Measurements from ENCODE around the gene NUTM1.
A peak's percentile ranks its signal among the peaks of the same experiment; 100 is the strongest.

NUTM1 gene

DNA sequence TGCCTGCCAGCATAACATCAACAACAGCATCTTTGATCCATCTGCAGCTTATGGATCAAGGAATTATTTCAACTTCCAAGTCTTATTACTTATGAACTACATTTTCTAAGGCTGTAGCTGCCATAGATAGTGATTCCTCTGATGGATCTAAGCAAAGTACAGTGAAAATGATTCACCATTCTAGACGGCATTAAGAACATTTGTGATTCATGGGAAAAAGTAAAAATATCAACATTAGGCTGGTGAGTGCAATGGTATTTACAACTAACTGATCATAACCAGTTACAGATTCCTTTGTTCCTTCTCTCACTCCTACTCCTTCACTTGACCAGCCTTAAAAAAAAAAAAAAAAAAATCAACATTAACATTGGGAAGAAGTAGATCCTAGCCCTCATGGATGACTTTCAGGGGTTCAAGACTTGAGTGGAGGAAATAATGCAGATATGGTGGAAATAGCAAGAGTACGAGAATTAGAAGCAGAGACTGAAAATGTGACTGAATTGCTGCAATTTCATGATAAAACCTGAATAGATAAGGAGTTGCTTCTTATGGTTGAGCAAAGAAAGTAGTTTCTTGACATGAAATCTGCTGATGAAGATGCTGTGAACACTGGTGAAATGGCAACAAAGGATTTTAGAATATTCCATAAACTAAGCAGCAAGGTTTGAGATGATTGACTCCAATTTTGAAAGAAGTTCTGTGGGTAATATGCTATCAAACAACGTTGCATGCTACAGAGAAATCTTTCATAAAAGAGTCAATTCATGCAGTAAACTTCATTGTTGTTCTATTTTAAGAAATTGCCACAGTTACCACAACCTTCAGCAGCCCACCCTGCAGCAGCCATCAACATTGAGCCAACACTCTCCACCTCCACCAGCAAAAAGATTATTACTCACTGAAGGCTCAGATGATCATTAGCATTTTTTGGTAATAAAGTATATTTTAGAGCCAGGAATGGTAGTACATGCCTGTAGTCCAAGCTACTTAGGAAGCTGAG is 28.3 kb upstream of the NUTM1 start:
- DNase-seq (ENCODE audit: low read depth) = no peak
- TF ChIP-seq, protein P1, sequence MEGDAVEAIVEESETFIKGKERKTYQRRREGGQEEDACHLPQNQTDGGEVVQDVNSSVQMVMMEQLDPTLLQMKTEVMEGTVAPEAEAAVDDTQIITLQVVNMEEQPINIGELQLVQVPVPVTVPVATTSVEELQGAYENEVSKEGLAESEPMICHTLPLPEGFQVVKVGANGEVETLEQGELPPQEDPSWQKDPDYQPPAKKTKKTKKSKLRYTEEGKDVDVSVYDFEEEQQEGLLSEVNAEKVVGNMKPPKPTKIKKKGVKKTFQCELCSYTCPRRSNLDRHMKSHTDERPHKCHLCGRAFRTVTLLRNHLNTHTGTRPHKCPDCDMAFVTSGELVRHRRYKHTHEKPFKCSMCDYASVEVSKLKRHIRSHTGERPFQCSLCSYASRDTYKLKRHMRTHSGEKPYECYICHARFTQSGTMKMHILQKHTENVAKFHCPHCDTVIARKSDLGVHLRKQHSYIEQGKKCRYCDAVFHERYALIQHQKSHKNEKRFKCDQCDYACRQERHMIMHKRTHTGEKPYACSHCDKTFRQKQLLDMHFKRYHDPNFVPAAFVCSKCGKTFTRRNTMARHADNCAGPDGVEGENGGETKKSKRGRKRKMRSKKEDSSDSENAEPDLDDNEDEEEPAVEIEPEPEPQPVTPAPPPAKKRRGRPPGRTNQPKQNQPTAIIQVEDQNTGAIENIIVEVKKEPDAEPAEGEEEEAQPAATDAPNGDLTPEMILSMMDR (conservative IDR thresholded peaks at IDR 0.05; ENCODE audit: low read depth, low read length) = no peak
- H3K4me3 ChIP-seq (ENCODE audit: low read depth, low read length) = no peak overlapping the region

DNA sequence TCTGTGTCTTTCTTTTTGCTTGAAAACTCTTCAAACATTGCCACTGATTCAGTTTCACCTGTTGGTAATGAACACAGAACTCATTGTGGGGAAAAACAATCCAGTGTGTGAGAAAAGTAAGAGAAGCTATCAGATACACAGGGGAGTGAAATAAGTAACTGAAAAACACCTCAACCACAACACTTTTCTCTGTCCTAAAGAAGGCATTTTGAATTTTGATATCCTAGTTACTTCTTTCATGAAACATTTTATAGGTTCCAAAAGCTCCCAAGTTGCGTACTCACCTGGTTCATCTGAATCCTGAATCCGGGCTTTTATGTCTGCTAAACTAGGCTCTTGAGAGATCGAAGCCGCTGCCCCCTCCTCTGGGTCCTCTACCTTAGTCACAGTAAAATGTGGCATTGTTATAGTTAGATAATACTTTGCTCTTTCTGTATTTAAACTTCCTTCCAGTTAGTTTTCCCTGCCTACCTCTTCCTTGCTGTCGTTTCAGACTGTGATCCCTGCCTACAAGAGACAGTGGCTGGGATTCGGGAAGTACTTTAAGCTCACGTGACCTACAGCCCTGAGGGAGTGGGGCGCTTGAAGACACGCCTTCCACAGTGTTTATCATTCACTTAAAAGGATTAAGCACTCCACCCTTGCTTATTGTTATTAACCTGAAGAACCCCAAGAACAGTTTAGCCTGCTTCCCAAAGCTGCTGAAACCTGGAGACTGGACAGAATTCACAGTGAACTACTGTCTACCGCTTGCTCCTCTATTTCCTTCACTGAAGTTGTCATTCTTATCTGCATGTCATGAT is 24.6 kb upstream of the NUTM1 start:
- TF ChIP-seq, protein P1 (conservative IDR thresholded peaks at IDR 0.05; ENCODE audit: low read depth, low read length) = no peak
- peak; percentile 74 for DNase-seq (ENCODE audit: low read depth)
- H3K4me3 ChIP-seq (ENCODE audit: low read depth, low read length) = peak overlapping the region; percentile 66

DNA sequence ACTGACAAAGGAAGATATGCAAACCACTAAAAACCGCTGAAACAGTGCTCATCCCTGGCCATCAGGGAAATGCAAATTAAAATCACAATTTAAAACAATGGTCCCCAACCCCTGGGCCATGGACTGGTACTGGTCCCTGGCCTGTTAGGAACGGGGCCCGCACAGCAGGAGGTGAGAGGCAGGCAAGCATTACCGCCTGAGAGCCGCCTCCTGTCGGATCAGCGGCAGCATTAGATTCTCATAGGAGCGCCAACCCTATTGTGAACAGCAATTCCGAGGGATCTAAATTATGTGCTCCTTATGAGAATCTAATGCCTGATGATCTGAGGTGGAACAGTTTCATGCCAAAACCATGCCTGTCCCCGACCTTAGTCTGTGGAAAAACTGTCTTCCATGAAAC is 19.9 kb upstream of the NUTM1 start:
- no peak overlapping the region for H3K4me3 ChIP-seq (ENCODE audit: low read depth, low read length)
- DNase-seq (ENCODE audit: low read depth) = no peak
- TF ChIP-seq, protein P1 (conservative IDR thresholded peaks at IDR 0.05; ENCODE audit: low read depth, low read length) = no peak

DNA sequence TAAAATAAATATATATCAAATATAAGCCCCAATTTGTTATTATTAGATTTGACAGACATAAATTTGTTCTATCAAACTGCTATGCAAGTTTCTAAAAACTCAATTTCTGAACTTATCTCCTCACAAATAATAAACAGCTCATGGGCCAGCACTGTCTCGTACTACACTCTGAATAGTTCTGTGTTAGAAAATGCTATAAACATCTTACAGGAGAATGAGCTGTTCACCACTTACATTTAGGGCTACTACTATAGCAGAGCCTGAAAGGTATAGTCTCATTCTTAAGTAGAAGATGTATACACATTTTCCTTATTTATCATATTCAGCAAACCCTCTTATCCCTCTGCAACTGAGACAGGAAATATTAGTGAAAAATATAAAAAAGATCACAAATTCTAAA is 18.2 kb upstream of the NUTM1 start:
- TF ChIP-seq, protein P1 (conservative IDR thresholded peaks at IDR 0.05; ENCODE audit: low read depth, low read length) = no peak
- H3K4me3 ChIP-seq (ENCODE audit: low read depth, low read length) = no peak overlapping the region
- no peak for DNase-seq (ENCODE audit: low read depth)

GRCh38 chr15:34325368-34325767 is 17.7 kb upstream of the NUTM1 start:
- no peak overlapping the region for H3K4me3 ChIP-seq (ENCODE audit: low read depth, low read length)
- DNase-seq (ENCODE audit: low read depth) = no peak
- TF ChIP-seq, protein P1 (conservative IDR thresholded peaks at IDR 0.05; ENCODE audit: low read depth, low read length) = no peak

DNA sequence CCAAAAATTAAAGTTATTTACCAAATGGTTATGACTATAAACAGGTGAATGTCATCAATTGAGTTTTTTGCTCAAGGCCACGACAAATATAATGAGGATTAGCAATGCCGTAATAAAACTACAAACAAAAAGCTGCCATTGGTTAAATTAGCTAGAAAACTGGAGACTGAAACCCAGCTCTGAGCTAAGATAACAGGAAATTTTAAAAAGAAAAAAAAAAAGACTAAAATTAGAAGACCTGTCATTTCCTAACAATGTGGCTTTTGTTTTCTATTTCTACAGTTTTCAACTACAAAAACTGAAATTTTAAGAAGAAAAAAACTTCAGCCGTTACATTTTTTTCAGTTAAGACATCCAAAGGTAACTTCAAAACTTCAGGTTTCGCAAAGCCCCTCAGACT is 15.2 kb upstream of the NUTM1 start:
- H3K4me3 ChIP-seq (ENCODE audit: low read depth, low read length) = no peak overlapping the region
- TF ChIP-seq, protein P1 (conservative IDR thresholded peaks at IDR 0.05; ENCODE audit: low read depth, low read length) = no peak
- no peak for DNase-seq (ENCODE audit: low read depth)

Data from choroid plexus epithelial cell (primary cell).